Measurements from ENCODE around the gene TRAPPC6A. TPM values are rescaled to one million over a fixed set of nuclear protein-coding genes. Genes with fewer than 3 reads are reported as not detected.

The TRAPPC6A gene
- total and polyA plus RNA-seq, 2 of the 13 experiments (the other 11 are each of a cell fraction or from before 2014, with no cell fraction given), result 6.5 to 21.0 TPM

- no peak for ATAC-seq
- no peak overlapping the region for H3K4me2 ChIP-seq (ENCODE audit: low read depth, low read length)
These were observed 60.9 kb downstream of the TRAPPC6A start for GRCh38 chr19:45117167-45117594.

More at GRCh38 chr19:45117167-45117594, 60.9 kb downstream of the TRAPPC6A start:
- no peak for TF ChIP-seq HES4 (CRISPR knock-in tag; IDR thresholded peaks at IDR 0.05; ENCODE audit: borderline replicate concordance)
- TF ChIP-seq ZFP37 (CRISPR knock-in tag; IDR thresholded peaks at IDR 0.05; ENCODE audit: borderline replicate concordance), result no peak
- no peak for TF ChIP-seq ZNF335 (CRISPR knock-in tag; IDR thresholded peaks at IDR 0.05)
- TF ChIP-seq ZNF605 (CRISPR knock-in tag; IDR thresholded peaks at IDR 0.05), result no peak
- no peak for TF ChIP-seq ZNF629 (CRISPR knock-in tag; conservative IDR thresholded peaks at IDR 0.05)
- TF ChIP-seq TFE3 (CRISPR knock-in tag; IDR thresholded peaks at IDR 0.05), result no peak
- no peak for TF ChIP-seq ZHX1 (CRISPR knock-in tag; IDR thresholded peaks at IDR 0.05; ENCODE audit: low read depth)
- TF ChIP-seq ZNF781 (CRISPR knock-in tag; IDR thresholded peaks at IDR 0.05; ENCODE audit: borderline replicate concordance, not compliant biosample characterization), result no peak
- no peak for TF ChIP-seq NKX3-1 (CRISPR knock-in tag; IDR thresholded peaks at IDR 0.05)
- no peak for TF ChIP-seq ZSCAN30 (CRISPR knock-in tag; IDR thresholded peaks at IDR 0.05)
- TF ChIP-seq FLYWCH1 (CRISPR knock-in tag; IDR thresholded peaks at IDR 0.05), result no peak
- no peak for TF ChIP-seq BCL6 (CRISPR knock-in tag; IDR thresholded peaks at IDR 0.05)
- TF ChIP-seq UBTF (CRISPR knock-in tag; IDR thresholded peaks at IDR 0.05), result no peak
- TF ChIP-seq ZNF792 (CRISPR knock-in tag; IDR thresholded peaks at IDR 0.05), result no peak
- TF ChIP-seq SMYD3 (CRISPR knock-in tag; IDR thresholded peaks at IDR 0.05), result no peak
- no peak for TF ChIP-seq CTCF (CRISPR knock-in tag; IDR thresholded peaks at IDR 0.05)
- no peak overlapping the region for H3K27ac ChIP-seq (ENCODE audit: extremely low read length, insufficient read depth, low read length)
- no TSS peak for BruUV-seq (replicated peaks)
- peaks cover 78% of the 10 kb centered on the region for H3K79me2 ChIP-seq (ENCODE audit: insufficient read depth, low read length)
- H3K27me3 ChIP-seq (ENCODE audit: control insufficient read depth in 1 of 2, insufficient read depth in 2 of 2, low read length in 2 of 2), result no peaks in the 10 kb centered on the region
- peaks cover 19% of the 10 kb centered on the region for H4K20me1 ChIP-seq (ENCODE audit: insufficient read depth, low read length)
- no peaks in the 10 kb centered on the region for H3K9me3 ChIP-seq (ENCODE audit: low read length)
- DNase-seq (ENCODE audit: low spot score), result no peak
- H3K4me3 ChIP-seq (replicated peaks in 1 of 3; ENCODE audit: insufficient read depth in 1 of 3, low read depth in 2 of 3, low read length in 3 of 3), result no peak overlapping the region
- intact Hi-C loops (cut with micrococcal nuclease; ENCODE audit: unreplicated experiment) (no loop called here), in situ Hi-C loops (cut with HindIII; ENCODE audit: extremely low pct_ligation_motif_present, low pct_unique_long_range_greater_than_20kb) (no loop called here)
- POLR2A ChIA-PET, result interaction anchor here (1.6 kb wide), 1 partner anchor 8 kb away, joined by 4 read pairs; no protein-coding TSS in a partner anchor
- WGBS (ENCODE audit: low lambda C conversion rate), result 92% methylated on average over 9 of the region's 16 CpGs
- H3K36me3 ChIP-seq (replicated peaks in 1 of 2; ENCODE audit: control insufficient read depth in 1 of 2, insufficient read depth in 2 of 2, low read length in 2 of 2), result peaks cover 0 to 2% of the 10 kb centered on the region in 2 experiments; a peak in 2 of 5 replicates
- no peak for FAIRE-seq
- H3K9ac ChIP-seq (ENCODE audit: insufficient read depth, low read depth, low read length), result no peak overlapping the region
- no peak overlapping the region for H2AFZ ChIP-seq (ENCODE audit: low read length)
- CTCF ChIA-PET (ENCODE audit: low intra/inter-chr PET ratio, low total read pairs), result no interaction called here
- H3K4me1 ChIP-seq (ENCODE audit: insufficient read depth, low read length), result peaks cover 32% of the 10 kb centered on the region

Data from HepG2 (cell line).